ENCODE measurements around the gene PCDHGC3. TPM values are rescaled to one million over a fixed set of nuclear protein-coding genes. Genes with fewer than 3 reads are reported as not detected.
A peak's percentile ranks its signal among the peaks of the same experiment; 100 is the strongest.

Gene PCDHGC3
- total and polyA plus RNA-seq, 9 of the 15 experiments (the other 6 are each of a cell fraction or from before 2014, with no cell fraction given): 0.07 TPM; not detected in 8

DNA sequence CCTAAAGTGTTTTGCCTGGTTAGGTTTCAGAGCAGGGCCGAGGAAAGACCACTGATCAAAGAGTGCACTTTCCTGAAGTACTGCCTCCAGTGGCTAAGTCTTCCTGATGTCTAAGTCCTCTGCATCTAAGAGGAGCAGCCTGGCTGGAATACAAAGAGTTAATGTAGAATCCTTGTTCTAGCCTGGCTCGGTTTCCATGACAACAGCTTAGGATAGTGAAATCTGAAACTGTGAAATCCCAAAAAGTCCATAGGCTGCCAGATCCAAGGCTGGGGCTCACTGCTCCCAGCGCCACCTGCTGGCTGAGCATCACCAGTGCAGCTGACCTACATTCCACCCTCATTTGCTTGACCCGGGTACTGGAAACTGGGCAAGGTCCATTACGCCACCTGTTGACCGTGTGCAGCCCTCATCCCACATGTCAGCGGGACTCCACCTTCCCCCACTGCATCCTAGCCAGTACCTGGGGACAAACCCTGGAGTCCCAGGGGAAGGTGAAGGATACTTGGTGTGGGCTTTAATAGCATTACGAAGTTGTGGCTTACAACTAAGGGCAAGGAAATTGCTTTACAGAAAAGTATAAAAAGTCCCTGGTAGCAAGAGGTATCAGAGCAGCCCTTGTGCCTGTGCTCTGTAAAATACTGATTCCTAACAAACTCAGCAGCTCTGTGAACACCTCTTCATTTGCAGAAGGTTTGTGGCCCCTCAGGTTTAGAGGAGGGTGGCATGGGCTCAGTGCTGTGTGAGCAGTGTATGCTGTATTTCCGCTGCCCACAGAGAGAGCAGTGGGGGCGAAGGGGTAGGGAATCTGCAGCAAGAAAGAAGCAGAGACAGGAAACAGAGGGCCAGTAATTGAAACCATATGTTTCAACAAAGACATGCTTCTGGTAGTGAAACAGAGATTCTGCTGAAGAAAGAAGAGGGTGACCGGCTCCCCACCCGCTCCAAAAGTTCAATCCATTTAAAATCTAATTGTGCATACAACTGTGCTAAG, 49.1 kb downstream of the PCDHGC3 start:
- H3K4me2 ChIP-seq (ENCODE audit: insufficient read depth, low read length): no peak overlapping the region
- peaks cover 0 to 7% of the 10 kb centered on the region in 2 experiments; a peak in 2 of 5 replicates for H3K4me1 ChIP-seq (replicated peaks in 1 of 2; ENCODE audit: control insufficient read depth in 2 of 2, insufficient read depth in 2 of 2, low read length in 2 of 2)
- no peaks in the 10 kb centered on the region for H3K27me3 ChIP-seq (ENCODE audit: control insufficient read depth in 2 of 2, insufficient read depth in 2 of 2, low read length in 2 of 2)
- H3K9me3 ChIP-seq (replicated peaks; ENCODE audit: control insufficient read depth, insufficient read depth, low read depth, low read length): no peaks in the 10 kb centered on the region
- no peaks in the 10 kb centered on the region for H3K9me1 ChIP-seq (ENCODE audit: control insufficient read depth, insufficient read depth, low read length)
- intact Hi-C loops (cut with micrococcal nuclease): loop anchor here (5.0 kb wide), 1 partner anchor 113 kb away; the partner anchor contains the start of gene PCDHGA10
- in situ Hi-C loops (cut with MboI): loop anchor here (5.0 kb wide), 1 partner anchor 103 kb away; the partner anchor contains the start of gene PCDHGA11
- ChIA-PET POLR2A (interaction anchor here (1.1 kb wide), 1 partner anchor 95 kb away, joined by 3 read pairs; the partner anchor contains the start of gene PCDHGA12), CTCF (ENCODE audit: low intra/inter-chr PET ratio) (interaction anchor here (0.5 to 1.8 kb wide), 15 partner anchors 12 to 476 kb away, joined by 3 to 7 read pairs (median 4); partner anchors contain the start of genes PCDHGA11, PCDHGA12, PCDHGA3 and PCDHGA9)
- no peak overlapping the region for H2AFZ ChIP-seq (ENCODE audit: low read depth, low read length)
- no peak overlapping the region for H3K4me3 ChIP-seq
- FAIRE-seq: peak; percentile 95
- H3K27ac ChIP-seq (ENCODE audit: extremely low read depth, low read depth, low read length): no peak overlapping the region
- ATAC-seq: peak; percentile 94
- no peaks in the 10 kb centered on the region; the same call in 1 of the 2 replicates for H4K20me1 ChIP-seq (replicated peaks; ENCODE audit: control insufficient read depth, insufficient read depth, low read length)
- H3K36me3 ChIP-seq (ENCODE audit: control insufficient read depth, insufficient read depth, low read length): peaks cover 99% of the 10 kb centered on the region
- H3K9ac ChIP-seq (ENCODE audit: insufficient read depth in 1 of 2, low read depth in 2 of 2, low read length in 2 of 2): no peak overlapping the region
- 57% methylated on average over 12 of the region's 12 CpGs for WGBS (ENCODE audit: insufficient coverage, low coverage, missing lambda C conversion rate)
- DNase-seq (ENCODE audit: extremely low read depth in 1 of 4, low spot score in 3 of 4): peak; percentile 79 to 86 (median 84)
- no TSS peak for BruUV-seq (replicated peaks)
- no peaks in the 10 kb centered on the region for H3K79me2 ChIP-seq (ENCODE audit: control insufficient read depth, insufficient read depth, low read length)
- TF ChIP-seq KAT2B (IDR thresholded peaks at IDR 0.05; ENCODE audit: low read depth, low read length) (no peak), CTCFL (IDR thresholded peaks at IDR 0.05; ENCODE audit: borderline replicate concordance, insufficient read depth, low read depth, low read length, poor library complexity, severe bottlenecking) (peak; percentile 87), SREBF2 (CRISPR knock-in tag; IDR thresholded peaks at IDR 0.05) (no peak), RCOR1 (IDR thresholded peaks at IDR 0.05; ENCODE audit: borderline replicate concordance in 1 of 2, low read depth in 2 of 2, low read length in 2 of 2) (peak in 1 of 2 experiments; percentile 83; a peak in 2 of 4 replicates), ZNF124 (CRISPR knock-in tag; IDR thresholded peaks at IDR 0.05) (no peak), RHOXF2B (CRISPR knock-in tag; conservative IDR thresholded peaks at IDR 0.05) (no peak), RAD51 (IDR thresholded peaks at IDR 0.05; ENCODE audit: borderline replicate concordance, low read depth) (no peak), TAF1 (IDR thresholded peaks at IDR 0.05; ENCODE audit: control insufficient read depth, extremely low read depth, insufficient read depth, low read length, severe bottlenecking) (no peak), MITF (IDR thresholded peaks at IDR 0.05) (no peak), PCBP1 (IDR thresholded peaks at IDR 0.05; ENCODE audit: low read depth, low read length, poor library complexity, severe bottlenecking) (no peak), STAG1 (CRISPR knock-in tag; IDR thresholded peaks at IDR 0.05; ENCODE audit: borderline replicate concordance) (no peak), EP300 (IDR thresholded peaks at IDR 0.05; ENCODE audit: low read length) (peak; percentile 20; the same call in 1 of the 2 replicates), MTA3 (IDR thresholded peaks at IDR 0.05; ENCODE audit: borderline replicate concordance) (0 out of 2 replicates have a peak, but pooled peaks have one; percentile 34), TAF7 (tag; IDR thresholded peaks at IDR 0.05) (no peak), PHTF2 (CRISPR knock-in tag; IDR thresholded peaks at IDR 0.05) (no peak), ZBTB17 (CRISPR knock-in tag; IDR thresholded peaks at IDR 0.05) (no peak), XRCC5 (IDR thresholded peaks at IDR 0.05; ENCODE audit: low read depth, low read length) (peak; percentile 84; the same call in 1 of the 2 replicates)
